Heart left ventricle (tissue), 16 donors: Measurements from ENCODE around the gene CDH19. TPM values are rescaled to one million over a fixed set of nuclear protein-coding genes. Genes with fewer than 3 reads are reported as not detected.

ENCODE experiments used
- ATAC-seq, 4 donors: fragments of 200-7000 bp; cut with Tn5 transposase; one replicate each; pipeline ENCODE4 v1.9.1; 2020 to 2022; ENCODE audit warnings: moderate library complexity in 4 of 4, mild to moderate bottlenecking in 3 of 4, moderate number of reproducible peaks in 1 of 4
- DNase-seq, 5 donors: peaks; one replicate each; pipeline ENCODE4 v3.0.0-alpha.2; 2020
- H3K27ac ChIP-seq, 12 donors: fragments of 200-600 bp; sonication (generic) in 4 of 12; one replicate each; pipeline versions ENCODE4 v1.5.0 to v1.8.0; 2016 to 2022; ENCODE audit warnings: mild to moderate bottlenecking in 2 of 12
- H3K27me3 ChIP-seq, 9 donors: fragments of 200-600 bp; sonication (generic) in 2 of 9; one replicate each; pipeline versions ENCODE4 v1.5.1 to v1.8.0; 2016 to 2022; ENCODE audit warnings: mild to moderate bottlenecking in 3 of 9
- H3K36me3 ChIP-seq, 9 donors: fragments of 200-600 bp; sonication (generic) in 2 of 9; one replicate each; pipeline versions ENCODE4 v1.5.0 to v1.8.0; 2018 to 2022; ENCODE audit warnings: mild to moderate bottlenecking in 2 of 9
- H3K4me1 ChIP-seq, 12 donors: fragments of 200-600 bp; sonication (generic) in 4 of 12; one replicate each; pipeline versions ENCODE4 v1.5.0 to v1.8.0; 2016 to 2022; ENCODE audit warnings: mild to moderate bottlenecking in 3 of 12
- H3K4me3 ChIP-seq, 12 donors: fragments of 200-600 bp; sonication (generic) in 4 of 12; one replicate each; pipeline versions ENCODE4 v1.5.0 to v1.8.0; 2017 to 2022; ENCODE audit warnings: mild to moderate bottlenecking in 9 of 12, moderate library complexity in 4 of 12
- H3K9me3 ChIP-seq, 12 donors: fragments of 200-600 bp; sonication (generic) in 4 of 12; one replicate each; pipeline versions ENCODE4 v1.5.0 to v1.8.0; 2016 to 2022; ENCODE audit warnings: mild to moderate bottlenecking in 1 of 12
- CTCF ChIP-seq, 12 donors: fragments of 200-600 bp; sonication (generic) in 4 of 12; IDR thresholded peaks; one replicate each; pipeline versions ENCODE4 v1.5.0 to v1.8.0; 2018 to 2022; ENCODE audit warnings: antibody characterized with exemption in 12 of 12, mild to moderate bottlenecking in 5 of 12
- POLR2A ChIP-seq, 2 donors: fragments of 450-650 bp; IDR thresholded peaks; one replicate each; pipeline ENCODE4 v1.6.1; 2017; ENCODE audit warnings: antibody characterized with exemption in 2 of 2, mild to moderate bottlenecking in 2 of 2, moderate library complexity in 2 of 2
- WGBS, 4 donors: extraction: QIAGEN DNeasy Blood & Tissue Kit in 2 of 4; methylation state at CpG; one replicate each; pipeline versions ENCODE4 v1.1.5 to v1.1.7; 2013 to 2018; 5-methylcytosine and 5-hydroxymethylcytosine counted together
- intact Hi-C, 10 donors: fragments of 100-400 bp; cut with DNase I; formaldehyde crosslinking; loops; one replicate each; pipeline versions ENCODE4 v1.11.1 to v1.14.2; 2022
- polyA plus RNA-seq, 2 donors: library from polyadenylated mRNA; stranded (reverse); fragments of 200-250 nt; gene quantifications; one replicate each; pipeline ENCODE4 v1.2.3, GENCODE V29; 2013
- total RNA-seq, 9 donors: library from RNA; depleted of rRNA in 2 of 9; stranded (reverse); fragments of >200 nt in 2 of 9; fragmentation: NEBNext Ultra II Directional in 3 of 9; extraction: Animal tissue kit (Norgen Biotek cat#: 25700) in 3 of 9; gene quantifications; one replicate each; pipeline versions ENCODE4 v1.1.0 to v1.2.4, GENCODE V29; 2016 to 2023
- donor health status: ischemic (EF 13 %, LVEDD 7.1; RV severe dilation, severe dysfunction).
- donor health status: healthy with polysubstance abuse.
- donor health status: DM: no; HTN: yes; CAD: no.
- donor health status: DM: no; HTN: no; CAD: no.
- donor health status: ischemic (EF 25% LVEDD 6.9; RV normal size, moderate dysfunction).
- donor health status: ischemic (EF 25% LVEDD 5.7; RV mildly dilated, moderate dysfunction).
- donor health status: healthy.
- donor health status: DM: yes; HTN: yes; CAD: no.
- donor health status: ischemic (EF 35%, LVEDD 5.7; RV mildly dilated, moderate dysfunction).
- donor health status: nonischemic (EF 11% LVEDD 7.7; RV severe dilation, severe dysfunction).
- donor health status: DM: yes; HTN: yes; CAD: no.
- donor health status: PGD.
- donor health status: ischemic (EF 29% LVEDD 5.4; RV normal size, mild dysfunction).
- donor health status: nonischemic (EF 23%, LVEDD 6.1; RV moderate dilation, normal function).

Gene CDH19
- total and polyA plus RNA-seq, 11 donors = 7.8 to 51.7 (median 12.2) TPM

DNA sequence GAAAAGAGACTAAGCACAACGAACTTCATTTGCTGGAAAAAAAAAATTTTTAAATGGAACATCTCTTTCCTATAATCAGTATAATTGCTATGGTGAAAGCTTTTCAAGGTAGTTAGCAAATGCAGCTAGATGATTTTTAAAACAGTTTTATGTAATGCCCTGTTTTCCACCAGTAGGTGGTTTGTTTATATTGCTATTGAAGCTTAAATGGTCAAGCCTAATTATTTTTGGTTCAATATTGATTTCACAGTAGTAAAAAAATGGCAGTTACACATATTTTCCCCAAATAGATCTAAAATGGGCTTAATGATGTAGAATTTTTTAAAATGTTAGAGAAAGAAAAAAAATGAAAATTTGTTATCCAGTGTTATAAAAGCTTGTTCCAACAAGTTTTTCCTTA, 70.2 kb downstream of the CDH19 start:
- WGBS, 4 donors = 30 to 49% (median 36%) methylated on average over 1 of the region's 1 CpG
- Histone ChIP-seq H3K4me1 (no peaks in the 10 kb centered on the region), H3K4me3 (no peak overlapping the region), H3K36me3 (peaks cover 0 to 5% (median 0%) of the 10 kb centered on the region in 9 donors), H3K27ac (no peak overlapping the region), H3K9me3 (no peaks in the 10 kb centered on the region), H3K27me3 (no peaks in the 10 kb centered on the region)
- DNase-seq (no peak), ATAC-seq (no peak)
- intact Hi-C loops = no loop called here
- TF ChIP-seq POLR2A (IDR thresholded peaks at IDR 0.05) = no peak
- TF ChIP-seq CTCF (IDR thresholded peaks at IDR 0.05) = no peak

DNA sequence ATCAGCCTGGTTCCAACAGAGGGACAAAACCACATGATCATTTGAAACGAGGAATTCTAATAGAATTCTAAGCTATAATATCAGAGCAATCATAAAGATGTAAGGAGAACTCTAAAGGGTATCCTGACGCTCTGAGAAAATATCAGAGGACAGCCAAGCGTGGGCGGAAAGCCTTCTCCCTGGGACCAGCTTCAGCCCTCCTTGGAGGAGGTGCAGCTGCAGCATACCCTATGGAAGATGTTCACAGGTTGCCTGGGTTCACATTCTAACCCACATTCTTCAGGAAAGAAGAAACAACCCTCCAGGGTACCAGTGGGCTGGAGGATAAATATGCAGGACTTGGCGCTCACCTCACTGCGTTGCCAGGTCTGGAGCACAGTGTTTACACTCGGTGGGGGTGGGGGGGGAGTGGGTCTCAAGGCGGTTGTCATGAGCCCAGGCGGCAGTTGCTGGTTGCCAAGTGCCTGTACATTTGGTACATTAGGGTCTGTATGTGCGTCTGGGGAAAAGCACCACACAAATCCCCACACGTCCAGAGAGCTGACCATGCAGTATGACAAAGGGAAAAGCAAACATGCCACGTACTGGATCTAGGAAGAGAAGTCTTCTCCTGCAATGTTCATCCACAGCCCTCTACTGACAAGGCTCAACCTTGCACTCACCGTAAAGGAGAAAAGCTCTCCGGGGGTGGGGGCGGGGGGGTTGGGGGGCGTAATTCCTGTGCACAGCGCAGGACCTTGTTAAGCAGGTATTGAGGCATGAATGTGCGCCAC, 80.5 kb downstream of the CDH19 start:
- no peak for ATAC-seq
- no peak for DNase-seq
- 75 to 84% (median 77%) methylated on average over 18 of the region's 18 CpGs for WGBS, 4 donors
- no peaks in the 10 kb centered on the region for H3K9me3 ChIP-seq
- H3K4me1 ChIP-seq = no peaks in the 10 kb centered on the region
- no peak for TF ChIP-seq POLR2A (IDR thresholded peaks at IDR 0.05)
- no peak for TF ChIP-seq CTCF (IDR thresholded peaks at IDR 0.05)
- H3K27me3 ChIP-seq = no peaks in the 10 kb centered on the region
- peaks cover 0 to 12% (median 0%) of the 10 kb centered on the region in 9 donors for H3K36me3 ChIP-seq
- H3K4me3 ChIP-seq = no peak overlapping the region
- intact Hi-C loops = no loop called here
- no peak overlapping the region for H3K27ac ChIP-seq

DNA sequence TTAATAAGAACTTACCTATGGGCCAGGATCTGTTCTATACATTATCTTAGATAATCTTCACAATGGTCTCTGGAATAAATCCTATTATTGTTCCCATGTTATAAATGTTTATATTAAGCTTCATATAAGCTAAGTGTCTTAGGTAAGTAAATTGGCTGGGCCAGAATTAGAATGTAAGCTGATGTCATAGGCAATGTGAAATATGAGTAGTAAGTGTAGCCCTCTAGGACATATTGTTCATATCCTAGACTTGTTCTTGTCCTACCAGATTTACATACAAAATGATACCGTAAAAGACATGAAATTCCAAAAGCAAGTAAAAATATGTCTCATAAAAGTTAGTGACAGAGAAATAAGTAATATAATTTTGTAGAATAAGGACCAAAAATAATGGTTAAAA, 89.9 kb downstream of the CDH19 start:
- Histone ChIP-seq H3K9me3 (no peaks in the 10 kb centered on the region), H3K4me1 (no peaks in the 10 kb centered on the region), H3K27me3 (no peaks in the 10 kb centered on the region), H3K4me3 (no peak overlapping the region), H3K27ac (no peak overlapping the region), H3K36me3 (peaks cover 0 to 4% (median 0%) of the 10 kb centered on the region in 9 donors)
- no peak for ATAC-seq
- 70 to 91% (median 84%) methylated on average over 1 of the region's 1 CpG for WGBS, 4 donors
- intact Hi-C loops = no loop called here
- no peak for DNase-seq
- no peak for TF ChIP-seq CTCF (IDR thresholded peaks at IDR 0.05)
- no peak for TF ChIP-seq POLR2A (IDR thresholded peaks at IDR 0.05)

GRCh38 chr18:66511792-66512191, 92.1 kb downstream of the CDH19 start:
- Histone ChIP-seq H3K36me3 (peaks cover 0 to 7% (median 0%) of the 10 kb centered on the region in 9 donors), H3K4me1 (no peaks in the 10 kb centered on the region), H3K4me3 (no peak overlapping the region), H3K27ac (no peak overlapping the region), H3K27me3 (no peaks in the 10 kb centered on the region), H3K9me3 (no peaks in the 10 kb centered on the region)
- ATAC-seq (no peak), DNase-seq (no peak)
- TF ChIP-seq CTCF (IDR thresholded peaks at IDR 0.05) = no peak
- no peak for TF ChIP-seq POLR2A (IDR thresholded peaks at IDR 0.05)
- intact Hi-C loops = no loop called here
